Smooth muscle cell (in vitro differentiated cells): Measurements from ENCODE around the gene OR1S1. TPM values are rescaled to one million over a fixed set of nuclear protein-coding genes. Genes with fewer than 3 reads are reported as not detected.

Source experiments
- DNase-seq: peaks from one replicate; lab custom pipeline; 2025; ENCODE audit not compliant: unreplicated experiment; lab: John Stamatoyannopoulos, UW
- H2AFZ ChIP-seq: fragments of 200-600 bp; sonication (generic); 2 replicates; pipeline ENCODE4 v1.6.0; 2016; ENCODE audit warnings: antibody characterized with exemption, low read depth, mild to moderate bottlenecking
- H3F3A ChIP-seq: fragments of 200-600 bp; sonication (generic); 2 replicates; pipeline ENCODE4 v1.6.0; 2017; ENCODE audit warnings: antibody characterized with exemption, low read depth
- H3K27ac ChIP-seq: fragments of 200-600 bp; sonication (generic); 2 replicates; pipeline ENCODE4 v1.5.1; 2016; ENCODE audit warnings: low read depth, mild to moderate bottlenecking
- H3K27me3 ChIP-seq: fragments of 200-600 bp; sonication (generic); 2 replicates; pipeline ENCODE4 v1.6.1; 2016; ENCODE audit warnings: low read depth, mild to moderate bottlenecking
- H3K36me3 ChIP-seq: fragments of 200-600 bp; sonication (generic); 2 replicates; pipeline ENCODE4 v1.5.1; 2016; ENCODE audit warnings: low read depth
- H3K4me1 ChIP-seq: fragments of 200-600 bp; sonication (generic); 2 replicates; pipeline ENCODE4 v1.5.1; 2016; ENCODE audit warnings: low read depth
- H3K4me2 ChIP-seq: fragments of 200-600 bp; sonication (generic); 2 replicates; pipeline ENCODE4 v1.6.0; 2016; ENCODE audit warnings: mild to moderate bottlenecking
- H3K4me3 ChIP-seq: fragments of 200-600 bp; sonication (generic); 2 replicates; pipeline ENCODE4 v1.5.1; 2016; ENCODE audit warnings: mild to moderate bottlenecking
- H3K79me2 ChIP-seq: fragments of 200-600 bp; sonication (generic); 2 replicates; pipeline ENCODE4 v1.6.0; 2016; ENCODE audit warnings: low read depth, mild to moderate bottlenecking
- H3K9ac ChIP-seq: fragments of 200-600 bp; sonication (generic); 2 replicates; pipeline ENCODE4 v1.6.0; 2016; ENCODE audit warnings: low read depth
- H3K9me3 ChIP-seq: fragments of 200-600 bp; sonication (generic); replicated peaks from 2 replicates; pipeline ENCODE4 v1.5.1; 2016; ENCODE audit warnings: low read depth
- H4K20me1 ChIP-seq: fragments of 200-600 bp; sonication (generic); 2 replicates; pipeline ENCODE4 v1.6.0; 2016; ENCODE audit warnings: low read depth
- WGBS: methylation state at CpG from one replicate; pipeline ENCODE4 v1.1.7; 2016; ENCODE audit warnings: low lambda C conversion rate; 5-methylcytosine and 5-hydroxymethylcytosine counted together
- polyA plus RNA-seq: library from polyadenylated mRNA; unstranded; fragments of >200 nt; fragmentation: Nextera tagmentation; extraction: Ambion mirVana; gene quantifications from 2 replicates; pipeline ENCODE4 v1.2.1, GENCODE V29; 2016
- total RNA-seq: library from RNA; depleted of rRNA; stranded (reverse); fragments of >200 nt; gene quantifications from 2 replicates; pipeline ENCODE4 v1.2.3, GENCODE V29; 2014
- TF ChIP-seq, protein P1 (sequence below): fragments of 200-600 bp; sonication (generic); IDR thresholded peaks from 2 replicates; pipeline ENCODE4 v1.5.1; 2017; ENCODE audit warnings: borderline replicate concordance, mild to moderate bottlenecking, antibody characterized with exemption; ENCODE audit not compliant: insufficient read depth, poor library complexity, severe bottlenecking

Gene OR1S1
- total and polyA plus RNA-seq, 2 experiments from 2014 or later, result not detected

DNA sequence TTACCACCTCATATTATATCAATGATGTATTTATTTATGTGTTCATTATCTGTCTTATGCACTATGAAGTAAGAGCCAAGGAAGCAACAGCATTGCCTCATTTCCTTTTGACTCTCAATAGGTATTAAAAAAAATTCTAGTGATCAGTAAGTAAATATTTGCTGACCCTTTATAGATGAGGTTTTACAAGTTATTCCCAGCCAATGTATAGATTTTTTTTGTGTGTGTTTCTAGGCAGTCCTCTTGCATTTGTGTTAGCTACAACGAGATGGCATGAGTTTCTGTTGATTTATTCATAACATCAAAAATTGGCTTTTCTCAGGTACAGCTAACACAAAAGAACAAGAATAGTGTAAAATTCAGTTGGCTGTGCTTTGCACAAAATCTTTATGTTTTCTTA lies 13.2 kb upstream of the OR1S1 start:
- 71% methylated on average over 1 of the region's 1 CpG for WGBS
- no peak overlapping the region for H3K4me2 ChIP-seq
- H3K4me1 ChIP-seq, result no peaks in the 10 kb centered on the region
- H3K27ac ChIP-seq, result no peak overlapping the region
- no peaks in the 10 kb centered on the region for H4K20me1 ChIP-seq
- no peak for DNase-seq
- no peaks in the 10 kb centered on the region for H3F3A ChIP-seq
- no peaks in the 10 kb centered on the region for H3K36me3 ChIP-seq
- H3K4me3 ChIP-seq, result no peak overlapping the region
- TF ChIP-seq, protein P1, sequence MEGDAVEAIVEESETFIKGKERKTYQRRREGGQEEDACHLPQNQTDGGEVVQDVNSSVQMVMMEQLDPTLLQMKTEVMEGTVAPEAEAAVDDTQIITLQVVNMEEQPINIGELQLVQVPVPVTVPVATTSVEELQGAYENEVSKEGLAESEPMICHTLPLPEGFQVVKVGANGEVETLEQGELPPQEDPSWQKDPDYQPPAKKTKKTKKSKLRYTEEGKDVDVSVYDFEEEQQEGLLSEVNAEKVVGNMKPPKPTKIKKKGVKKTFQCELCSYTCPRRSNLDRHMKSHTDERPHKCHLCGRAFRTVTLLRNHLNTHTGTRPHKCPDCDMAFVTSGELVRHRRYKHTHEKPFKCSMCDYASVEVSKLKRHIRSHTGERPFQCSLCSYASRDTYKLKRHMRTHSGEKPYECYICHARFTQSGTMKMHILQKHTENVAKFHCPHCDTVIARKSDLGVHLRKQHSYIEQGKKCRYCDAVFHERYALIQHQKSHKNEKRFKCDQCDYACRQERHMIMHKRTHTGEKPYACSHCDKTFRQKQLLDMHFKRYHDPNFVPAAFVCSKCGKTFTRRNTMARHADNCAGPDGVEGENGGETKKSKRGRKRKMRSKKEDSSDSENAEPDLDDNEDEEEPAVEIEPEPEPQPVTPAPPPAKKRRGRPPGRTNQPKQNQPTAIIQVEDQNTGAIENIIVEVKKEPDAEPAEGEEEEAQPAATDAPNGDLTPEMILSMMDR, result no peak
- H3K9ac ChIP-seq, result no peak overlapping the region
- H3K79me2 ChIP-seq, result no peaks in the 10 kb centered on the region
- no peak overlapping the region for H2AFZ ChIP-seq
- no peaks in the 10 kb centered on the region for H3K27me3 ChIP-seq
- H3K9me3 ChIP-seq, result no peaks in the 10 kb centered on the region

- Histone ChIP-seq H3K27ac (no peak within 1 kb of the TSS), H3K4me2 (no peak within 1 kb of the TSS), H2AFZ (no peak within 1 kb of the TSS), H3K36me3 (no peaks in the 10 kb centered on the region), H4K20me1 (no peaks in the 10 kb centered on the region), H3K9ac (no peak within 1 kb of the TSS), H3K27me3 (no peaks in the 10 kb centered on the region), H3K79me2 (no peaks in the 10 kb centered on the region), H3K4me1 (no peaks in the 10 kb centered on the region), H3K4me3 (no peak within 1 kb of the TSS), H3K9me3 (no peaks in the 10 kb centered on the region), H3F3A (no peaks in the 10 kb centered on the region)
- DNase-seq, result no peak
- TF ChIP-seq, protein P1, result no peak
Observed at GRCh38 chr11:58204042-58204441, 8.5 kb upstream of the OR1S1 start, which contains the start of gene OR1S2. Gene OR1S2 (minus strand): TSS chr11:58204142. CDS start chr11:58204142, 0 bp downstream.

DNA sequence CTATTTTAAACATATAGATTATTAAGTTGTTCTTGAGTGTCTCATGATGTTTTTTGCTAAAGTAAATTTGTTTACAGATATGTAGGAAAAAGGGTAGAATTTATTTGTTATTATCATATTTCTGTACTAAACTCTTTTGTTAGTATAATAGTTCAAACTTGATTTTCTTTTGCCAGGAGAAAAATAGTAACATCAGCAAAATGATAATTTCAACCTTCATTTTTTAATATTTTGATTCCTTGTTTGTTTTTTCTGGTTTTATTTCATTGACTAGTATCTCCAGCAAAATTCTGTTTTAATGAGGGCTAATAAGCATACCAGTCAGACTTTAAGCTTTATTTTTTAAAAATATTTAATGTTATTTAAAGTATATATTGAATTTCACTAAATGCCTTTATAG lies 4.0 kb downstream of the OR1S1 start:
- Histone ChIP-seq H3K79me2 (no peaks in the 10 kb centered on the region), H4K20me1 (no peaks in the 10 kb centered on the region), H3K9me3 (no peaks in the 10 kb centered on the region), H3K36me3 (no peaks in the 10 kb centered on the region), H3F3A (no peaks in the 10 kb centered on the region), H3K9ac (no peak overlapping the region), H3K27ac (no peak overlapping the region), H3K27me3 (no peaks in the 10 kb centered on the region), H3K4me2 (no peak overlapping the region), H2AFZ (no peak overlapping the region), H3K4me3 (no peak overlapping the region), H3K4me1 (no peaks in the 10 kb centered on the region)
- no peak for DNase-seq
- TF ChIP-seq, protein P1, result no peak

- TF ChIP-seq, protein P1, result no peak
- H3K4me3 ChIP-seq, result no peak overlapping the region
- H3K9ac ChIP-seq, result no peak overlapping the region
- H3F3A ChIP-seq, result no peaks in the 10 kb centered on the region
- H2AFZ ChIP-seq, result no peak overlapping the region
- no peaks in the 10 kb centered on the region for H3K36me3 ChIP-seq
- no peak for DNase-seq
- no peaks in the 10 kb centered on the region for H3K79me2 ChIP-seq
- 63% methylated on average over 7 of the region's 7 CpGs for WGBS
- H3K4me2 ChIP-seq, result no peak overlapping the region
- no peaks in the 10 kb centered on the region for H4K20me1 ChIP-seq
- no peaks in the 10 kb centered on the region for H3K27me3 ChIP-seq
- H3K4me1 ChIP-seq, result no peaks in the 10 kb centered on the region
- H3K27ac ChIP-seq, result no peak overlapping the region
- H3K9me3 ChIP-seq, result no peaks in the 10 kb centered on the region
Observed at GRCh38 chr11:58222721-58223120, 10.2 kb downstream of the OR1S1 start.
